ENCODE data around the gene ETS1.

GRCh38 chr11:128603003-128603696, 15.8 kb upstream of the ETS1 start:
- TF ChIP-seq CTCF (conservative IDR thresholded peaks at IDR 0.05; ENCODE audit: low read length), result no peak
- no peak for TF ChIP-seq EZH2phosphoT487 (IDR thresholded peaks at IDR 0.05; ENCODE audit: borderline replicate concordance, low read depth, low read length)
